Brain microvascular endothelial cell (primary cell): ENCODE results near the gene ECEL1.

Experiments
- DNase-seq: peaks from one replicate; pipeline ENCODE4 v3.0.0-alpha.2; 2020
- H3K27ac ChIP-seq: fragments of 250-450 bp; sonication (Bioruptor Pico); 2 replicates; pipeline ENCODE4 v1.5.1; 2020; ENCODE audit warnings: mild to moderate bottlenecking, moderate library complexity
- H3K27me3 ChIP-seq: fragments of 250-450 bp; sonication (Bioruptor Pico); replicated peaks from 2 replicates; pipeline ENCODE4 v1.5.1; 2020; ENCODE audit warnings: mild to moderate bottlenecking
- H3K36me3 ChIP-seq: fragments of 250-450 bp; sonication (Bioruptor Pico); replicated peaks from 2 replicates; pipeline ENCODE4 v1.5.1; 2020; ENCODE audit warnings: mild to moderate bottlenecking
- H3K4me3 ChIP-seq: 2 replicates; pipeline ENCODE4 v1.5.1; 2011; ENCODE audit warnings: low read depth, mild to moderate bottlenecking, control low read depth, low read length, moderate library complexity
- CTCF ChIP-seq: IDR thresholded peaks from 2 replicates; pipeline ENCODE4 v1.5.1; 2011; ENCODE audit warnings: low read depth, mild to moderate bottlenecking, moderate library complexity, low read length, control low read depth, inconsistent platforms; ENCODE audit errors: missing control alignments
- in situ Hi-C: cut with HindIII; loops from 2 replicates; pipeline ENCODE4 v1.10.0; 2017; ENCODE audit warnings: low sequenced_read_pairs, low pct_ligation_motif_present

The ECEL1 gene

GRCh38 chr2:232493701-232494474, 6.3 kb upstream of the ECEL1 start:
- Histone ChIP-seq H3K4me3 (no peak overlapping the region), H3K27me3 (peaks cover 10% of the 10 kb centered on the region), H3K36me3 (no peaks in the 10 kb centered on the region), H3K27ac (no peak overlapping the region)
- in situ Hi-C loops, result no loop called here
- DNase-seq, result no peak
- TF ChIP-seq CTCF, result no peak

- TF ChIP-seq CTCF, result no peak
- Histone ChIP-seq H3K27ac (no peak overlapping the region), H3K27me3 (peaks cover 17% of the 10 kb centered on the region), H3K4me3 (no peak overlapping the region), H3K36me3 (no peaks in the 10 kb centered on the region)
- in situ Hi-C loops, result no loop called here
- no peak for DNase-seq
Observed at GRCh38 chr2:232492963-232493700, 5.5 kb upstream of the ECEL1 start.

- H3K27me3 ChIP-seq, result peaks cover 24% of the 10 kb centered on the region
Observed at GRCh38 chr2:232492236-232492848, 4.7 kb upstream of the ECEL1 start.

GRCh38 chr2:232491139-232491780, 3.6 kb upstream of the ECEL1 start:
- TF ChIP-seq CTCF, result no peak
- in situ Hi-C loops, result no loop called here
- H3K27me3 ChIP-seq, result peaks cover 35% of the 10 kb centered on the region
- no peak overlapping the region for H3K4me3 ChIP-seq
- no peak overlapping the region for H3K27ac ChIP-seq
- H3K36me3 ChIP-seq, result no peaks in the 10 kb centered on the region
- no peak for DNase-seq

More at GRCh38 chr2:232492236-232492848, 4.7 kb upstream of the ECEL1 start:
- in situ Hi-C loops, result no loop called here
- no peak for DNase-seq
- no peaks in the 10 kb centered on the region for H3K36me3 ChIP-seq
- H3K27ac ChIP-seq, result no peak overlapping the region
- no peak for TF ChIP-seq CTCF
- no peak overlapping the region for H3K4me3 ChIP-seq

- in situ Hi-C loops, result no loop called here
- TF ChIP-seq CTCF, result no peak
- Histone ChIP-seq H3K27ac (no peak overlapping the region), H3K27me3 (peaks cover 43% of the 10 kb centered on the region), H3K4me3 (no peak overlapping the region), H3K36me3 (no peaks in the 10 kb centered on the region)
- no peak for DNase-seq
Observed at GRCh38 chr2:232490221-232491138, 2.8 kb upstream of the ECEL1 start.
